Ovary (tissue), 3 donors: ENCODE results near the gene RANBP10.

Experiments
- EP300 ChIP-seq: sonication (generic); formaldehyde crosslinking; IDR thresholded peaks from one replicate; pipeline ENCODE4 v1.6.1; 2017; ENCODE audit warnings: antibody characterized with exemption
- POLR2A ChIP-seq: fragments of 450-650 bp; IDR thresholded peaks from one replicate; pipeline ENCODE4 v1.6.1; 2017; ENCODE audit warnings: antibody characterized with exemption, mild to moderate bottlenecking, moderate library complexity
- TF ChIP-seq, protein P1 (sequence below), 3 donors: fragments of 450-650 bp in 2 of 3; fragments of 200-600 bp in 1 of 3; IDR thresholded peaks; one replicate each; pipeline versions ENCODE4 v1.5.1 to v1.8.0; 2016 to 2022; ENCODE audit warnings: antibody characterized with exemption in 3 of 3, mild to moderate bottlenecking in 1 of 3
- donor health status: DM: no; HTN: no; CAD: no.

DNA sequence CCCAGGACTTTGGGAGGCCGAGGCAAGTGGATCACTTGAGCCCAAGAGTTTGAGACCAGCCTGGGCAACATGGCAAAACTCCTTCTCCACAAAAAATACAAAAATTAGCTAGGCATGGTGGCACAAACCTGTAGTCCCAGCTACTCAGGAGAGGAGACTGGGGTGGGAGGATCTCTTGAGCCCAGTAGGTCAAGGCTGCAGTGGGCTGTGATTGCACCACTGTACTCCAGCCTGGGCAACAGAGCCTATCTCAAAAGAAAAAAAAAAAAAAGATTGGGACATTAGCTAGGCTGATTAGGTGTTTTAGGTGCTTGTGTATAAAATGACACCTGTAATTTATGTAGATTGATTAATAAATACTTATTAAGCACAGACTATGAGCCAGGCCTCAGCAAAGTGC is 97.3 kb downstream of the RANBP10 start:
- TF ChIP-seq, protein P1, sequence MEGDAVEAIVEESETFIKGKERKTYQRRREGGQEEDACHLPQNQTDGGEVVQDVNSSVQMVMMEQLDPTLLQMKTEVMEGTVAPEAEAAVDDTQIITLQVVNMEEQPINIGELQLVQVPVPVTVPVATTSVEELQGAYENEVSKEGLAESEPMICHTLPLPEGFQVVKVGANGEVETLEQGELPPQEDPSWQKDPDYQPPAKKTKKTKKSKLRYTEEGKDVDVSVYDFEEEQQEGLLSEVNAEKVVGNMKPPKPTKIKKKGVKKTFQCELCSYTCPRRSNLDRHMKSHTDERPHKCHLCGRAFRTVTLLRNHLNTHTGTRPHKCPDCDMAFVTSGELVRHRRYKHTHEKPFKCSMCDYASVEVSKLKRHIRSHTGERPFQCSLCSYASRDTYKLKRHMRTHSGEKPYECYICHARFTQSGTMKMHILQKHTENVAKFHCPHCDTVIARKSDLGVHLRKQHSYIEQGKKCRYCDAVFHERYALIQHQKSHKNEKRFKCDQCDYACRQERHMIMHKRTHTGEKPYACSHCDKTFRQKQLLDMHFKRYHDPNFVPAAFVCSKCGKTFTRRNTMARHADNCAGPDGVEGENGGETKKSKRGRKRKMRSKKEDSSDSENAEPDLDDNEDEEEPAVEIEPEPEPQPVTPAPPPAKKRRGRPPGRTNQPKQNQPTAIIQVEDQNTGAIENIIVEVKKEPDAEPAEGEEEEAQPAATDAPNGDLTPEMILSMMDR (IDR thresholded peaks at IDR 0.05): no peak
- no peak for TF ChIP-seq POLR2A
- TF ChIP-seq EP300: no peak
